Ascending aorta (tissue), 2 donors: ENCODE data around the gene RPL15. TPM values are rescaled to one million over a fixed set of nuclear protein-coding genes. Genes with fewer than 3 reads are reported as not detected.
"Not testable (repeated sequence)": the region's sequence is repeated elsewhere in the genome, so short reads cannot be mapped to it uniquely, and the experiment has no call there.

Source experiments
- DNase-seq, 2 donors: peaks; one replicate each; pipeline ENCODE4 v3.0.0-alpha.2; 2019; ENCODE audit warnings: low spot score in 2 of 2
- H3K27ac ChIP-seq, 2 donors: fragments of 200-600 bp; sonication (generic); one replicate each; pipeline ENCODE4 v1.5.1; 2016 to 2017; ENCODE audit warnings: mild to moderate bottlenecking in 1 of 2
- H3K27me3 ChIP-seq: fragments of 200-600 bp; sonication (generic); one replicate; pipeline ENCODE4 v1.5.1; 2017
- H3K36me3 ChIP-seq, 2 donors: fragments of 200-600 bp; sonication (generic); one replicate each; pipeline ENCODE4 v1.5.1; 2016
- H3K4me1 ChIP-seq, 2 donors: fragments of 200-600 bp; sonication (generic); one replicate each; pipeline ENCODE4 v1.5.1; 2016 to 2017; ENCODE audit warnings: mild to moderate bottlenecking in 1 of 2
- H3K4me3 ChIP-seq, 2 donors: fragments of 200-600 bp; sonication (generic); one replicate each; pipeline ENCODE4 v1.5.1; 2016 to 2017; ENCODE audit warnings: mild to moderate bottlenecking in 1 of 2
- H3K9me3 ChIP-seq, 2 donors: fragments of 200-600 bp; sonication (generic); one replicate each; pipeline ENCODE4 v1.5.1; 2016
- CTCF ChIP-seq, 3 experiments: fragments of 200-600 bp in 2 of 3; fragments of 450-650 bp in 1 of 3; sonication (generic) in 2 of 3; IDR thresholded peaks; one replicate each; pipeline ENCODE4 v1.5.1; 2016 to 2019; ENCODE audit warnings: antibody characterized with exemption in 3 of 3, mild to moderate bottlenecking in 1 of 3, moderate library complexity in 1 of 3
- intact Hi-C: fragments of 100-400 bp; cut with DNase I; formaldehyde crosslinking; loops from one replicate; pipeline ENCODE4 v1.15.1; 2023
- total RNA-seq: library from RNA; depleted of rRNA; stranded (reverse); fragments of >200 nt; gene quantifications from one replicate; pipeline ENCODE4 v1.1.0, GENCODE V29; 2016

RPL15 gene
- 1,680 TPM for total RNA-seq

GRCh38 chr3:23916886-23917678, at the start of gene RPL15, which contains the start of gene NKIRAS1:
TSS of gene RPL15 (plus strand) at chr3:23917132. CDS start at chr3:23917860, 728 bp downstream.
TSS of gene NKIRAS1 (minus strand) at chr3:23916990. CDS start at chr3:23910904, 6,086 bp downstream.
- DNase-seq, result peak; percentile 89 to 97
- intact Hi-C loops, result loop anchor here (1.0 kb wide), 1 partner anchor 28 kb away; the partner anchor contains the start of gene NR1D2
- peaks cover 0 to 38% of the 10 kb centered on the region in 2 donors for H3K36me3 ChIP-seq
- no peaks in the 10 kb centered on the region for H3K9me3 ChIP-seq
- H3K4me3 ChIP-seq, result peak within 1 kb of the TSS; percentile 96 to 98
- peak within 1 kb of the TSS; percentile 95 to 97 for H3K27ac ChIP-seq
- no peaks in the 10 kb centered on the region for H3K27me3 ChIP-seq
- H3K4me1 ChIP-seq, result peaks cover 0 to 16% of the 10 kb centered on the region in 2 donors
- TF ChIP-seq CTCF (IDR thresholded peaks at IDR 0.05), result peak; percentile 47 to 63 (median 47)

- intact Hi-C loops, result no loop called here
- H3K9me3 ChIP-seq, result no peaks in the 10 kb centered on the region
- H3K36me3 ChIP-seq, result no peaks in the 10 kb centered on the region
- H3K4me3 ChIP-seq, result no peak overlapping the region
- peaks cover 0 to 17% of the 10 kb centered on the region in 2 donors for H3K4me1 ChIP-seq
- no peaks in the 10 kb centered on the region for H3K27me3 ChIP-seq
- no peak for TF ChIP-seq CTCF (IDR thresholded peaks at IDR 0.05)
- no peak for DNase-seq
- H3K27ac ChIP-seq, result no peak overlapping the region
These were observed 49.5 kb upstream of the RPL15 start for GRCh38 chr3:23867400-23867799.

GRCh38 chr3:23867838-23868237, 49.1 kb upstream of the RPL15 start:
- no peak overlapping the region for H3K27ac ChIP-seq
- no peak for DNase-seq
- intact Hi-C loops, result no loop called here
- no peaks in the 10 kb centered on the region for H3K36me3 ChIP-seq
- peaks cover 0 to 17% of the 10 kb centered on the region in 2 donors for H3K4me1 ChIP-seq
- no peaks in the 10 kb centered on the region for H3K27me3 ChIP-seq
- H3K9me3 ChIP-seq, result no peaks in the 10 kb centered on the region
- no peak for TF ChIP-seq CTCF (IDR thresholded peaks at IDR 0.05)
- no peak overlapping the region for H3K4me3 ChIP-seq

GRCh38 chr3:23869977-23870662, 46.8 kb upstream of the RPL15 start:
- H3K4me3 ChIP-seq, result no peak overlapping the region
- no peaks in the 10 kb centered on the region for H3K27me3 ChIP-seq
- no peak overlapping the region for H3K27ac ChIP-seq
- H3K9me3 ChIP-seq, result no peaks in the 10 kb centered on the region
- DNase-seq, result no peak
- no peaks in the 10 kb centered on the region for H3K36me3 ChIP-seq
- intact Hi-C loops, result no loop called here
- H3K4me1 ChIP-seq, result peaks cover 0 to 22% of the 10 kb centered on the region in 2 donors
- TF ChIP-seq CTCF (IDR thresholded peaks at IDR 0.05), result no peak

- H3K4me3 ChIP-seq, H3K27ac ChIP-seq, intact Hi-C loops, DNase-seq, H3K36me3 ChIP-seq, H3K27me3 ChIP-seq, H3K9me3 ChIP-seq: not testable (repeated sequence)
- peaks cover 0 to 22% of the 10 kb centered on the region in 2 donors for H3K4me1 ChIP-seq
These were observed 46.3 kb upstream of the RPL15 start for GRCh38 chr3:23870663-23871043.

- H3K9me3 ChIP-seq, H3K27ac ChIP-seq, H3K36me3 ChIP-seq, DNase-seq, intact Hi-C loops, H3K27me3 ChIP-seq, H3K4me3 ChIP-seq: not testable (repeated sequence)
- H3K4me1 ChIP-seq, result peaks cover 0 to 17% of the 10 kb centered on the region in 2 donors
These were observed 45.6 kb upstream of the RPL15 start for GRCh38 chr3:23871361-23871760.
